Pancreas (tissue), 10 donors: Measurements from ENCODE around the gene DHX30. TPM values are rescaled to one million over a fixed set of nuclear protein-coding genes. Genes with fewer than 3 reads are reported as not detected.

Experiments
- ATAC-seq, 4 donors: fragments of 200-7000 bp; cut with Tn5 transposase; one replicate each; pipeline versions ENCODE4 v1.8.0 to v1.9.1; 2020; ENCODE audit warnings: mild to moderate bottlenecking in 4 of 4, moderate library complexity in 4 of 4
- DNase-seq, 6 donors: peaks; one replicate each; pipeline ENCODE4 v3.0.0-alpha.2; 2020
- FAIRE-seq: peaks from 2 replicates; lab custom pipeline; 2012; peaks lifted over from hg19 to GRCh38; lab: Jason Lieb, UNC
- H3K27ac ChIP-seq, 4 donors: fragments of 200-600 bp; sonication (generic); 1 replicate in 3 of 4; 2 replicates in 1 of 4; pipeline versions ENCODE4 v1.5.0 to v1.8.0; 2020
- H3K27me3 ChIP-seq, 4 donors: fragments of 200-600 bp; one replicate each; pipeline ENCODE4 v1.8.0; 2021
- H3K36me3 ChIP-seq, 3 donors: fragments of 200-600 bp; sonication (generic) in 1 of 3; one replicate each; pipeline versions ENCODE4 v1.5.0 to v1.8.0; 2020 to 2021
- H3K4me1 ChIP-seq, 3 donors: fragments of 200-600 bp; one replicate each; pipeline ENCODE4 v1.8.0; 2021
- H3K4me3 ChIP-seq, 4 donors: fragments of 200-600 bp; sonication (generic) in 2 of 4; one replicate each; pipeline versions ENCODE4 v1.5.0 to v1.8.0; 2020 to 2021
- H3K9me3 ChIP-seq, 4 donors: fragments of 200-600 bp; one replicate each; pipeline ENCODE4 v1.8.0; 2021
- WGBS, 2 donors: extraction: QIAGEN DNeasy Blood & Tissue Kit; methylation state at CpG; one replicate each; pipeline ENCODE4 v1.1.7; 2013; 5-methylcytosine and 5-hydroxymethylcytosine counted together
- intact Hi-C, 3 donors: fragments of 100-400 bp; cut with DNase I; formaldehyde crosslinking; loops; one replicate each; pipeline versions ENCODE4 v1.11.1 to v1.14.2; 2022
- polyA plus RNA-seq, 2 donors: library from polyadenylated mRNA; stranded (reverse); fragments of 200-250 nt; gene quantifications; one replicate each; pipeline ENCODE4 v1.2.3, GENCODE V29; 2013
- total RNA-seq, 6 donors: library from RNA; stranded (reverse); fragmentation: NEBNext Ultra II Directional in 4 of 6; extraction: Animal tissue kit (Norgen Biotek cat#: 25700) in 4 of 6; gene quantifications; one replicate each; pipeline versions ENCODE4 v1.2.1 to v1.2.4, GENCODE V29; 2021 to 2023
- TF ChIP-seq, protein P1 (sequence below), 4 donors: fragments of 200-600 bp; sonication (generic) in 3 of 4; IDR thresholded peaks; one replicate each; pipeline versions ENCODE4 v1.5.0 to v1.8.0; 2021; ENCODE audit warnings: antibody characterized with exemption in 4 of 4
- donor health status: healthy with polysubstance abuse.
- donor health status: DM: no; HTN: no; CAD: no; lungs with moderate emphysema.
- donor health status: DM: no; HTN: no; CAD: no.
- donor health status: control.
- donor health status: control.
- donor health status: Bipolar disorder and iron deficiency.
- donor health status: DM: yes; HTN: yes; CAD: no.
- donor health status: DM: no; HTN: no; CAD: no.
- donor health status: DM: no; HTN: no; CAD: no.
- donor health status: DM: yes; HTN: yes; CAD: no.

The DHX30 gene
- total and polyA plus RNA-seq, 8 donors: 19.7 to 53.8 (median 23.7) TPM

GRCh38 chr3:47870702-47871260 lies 67.8 kb downstream of the DHX30 start:
- 89 to 94% methylated on average over 12 of the region's 12 CpGs for WGBS, 2 donors

GRCh38 chr3:47871389-47871788 lies 68.5 kb downstream of the DHX30 start:
- FAIRE-seq (no peak), ATAC-seq (no peak), DNase-seq (no peak)
- peaks cover 0 to 6% (median 0%) of the 10 kb centered on the region in 3 donors for H3K4me1 ChIP-seq
- TF ChIP-seq, protein P1, sequence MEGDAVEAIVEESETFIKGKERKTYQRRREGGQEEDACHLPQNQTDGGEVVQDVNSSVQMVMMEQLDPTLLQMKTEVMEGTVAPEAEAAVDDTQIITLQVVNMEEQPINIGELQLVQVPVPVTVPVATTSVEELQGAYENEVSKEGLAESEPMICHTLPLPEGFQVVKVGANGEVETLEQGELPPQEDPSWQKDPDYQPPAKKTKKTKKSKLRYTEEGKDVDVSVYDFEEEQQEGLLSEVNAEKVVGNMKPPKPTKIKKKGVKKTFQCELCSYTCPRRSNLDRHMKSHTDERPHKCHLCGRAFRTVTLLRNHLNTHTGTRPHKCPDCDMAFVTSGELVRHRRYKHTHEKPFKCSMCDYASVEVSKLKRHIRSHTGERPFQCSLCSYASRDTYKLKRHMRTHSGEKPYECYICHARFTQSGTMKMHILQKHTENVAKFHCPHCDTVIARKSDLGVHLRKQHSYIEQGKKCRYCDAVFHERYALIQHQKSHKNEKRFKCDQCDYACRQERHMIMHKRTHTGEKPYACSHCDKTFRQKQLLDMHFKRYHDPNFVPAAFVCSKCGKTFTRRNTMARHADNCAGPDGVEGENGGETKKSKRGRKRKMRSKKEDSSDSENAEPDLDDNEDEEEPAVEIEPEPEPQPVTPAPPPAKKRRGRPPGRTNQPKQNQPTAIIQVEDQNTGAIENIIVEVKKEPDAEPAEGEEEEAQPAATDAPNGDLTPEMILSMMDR (IDR thresholded peaks at IDR 0.05): no peak
- intact Hi-C loops: no loop called here
- H3K36me3 ChIP-seq: peaks cover 3 to 55% (median 34%) of the 10 kb centered on the region in 3 donors
- no peaks in the 10 kb centered on the region for H3K27me3 ChIP-seq
- no peak overlapping the region for H3K4me3 ChIP-seq
- H3K9me3 ChIP-seq: no peaks in the 10 kb centered on the region
- H3K27ac ChIP-seq: no peak overlapping the region
- WGBS, 2 donors: 80 to 85% methylated on average over 2 of the region's 2 CpGs

More at GRCh38 chr3:47870702-47871260, 67.8 kb downstream of the DHX30 start:
- no peaks in the 10 kb centered on the region for H3K9me3 ChIP-seq
- DNase-seq (peak in 1 of 6 donors; percentile 46), ATAC-seq (no peak), FAIRE-seq (no peak)
- peaks cover 3 to 56% (median 34%) of the 10 kb centered on the region in 3 donors for H3K36me3 ChIP-seq
- H3K4me3 ChIP-seq: no peak overlapping the region
- H3K27ac ChIP-seq: no peak overlapping the region
- intact Hi-C loops: no loop called here
- H3K27me3 ChIP-seq: no peaks in the 10 kb centered on the region
- peaks cover 0 to 6% (median 0%) of the 10 kb centered on the region in 3 donors for H3K4me1 ChIP-seq
- TF ChIP-seq, protein P1 (IDR thresholded peaks at IDR 0.05): no peak

GRCh38 chr3:47872916-47873315 lies 70.0 kb downstream of the DHX30 start:
- peaks cover 3 to 41% (median 34%) of the 10 kb centered on the region in 3 donors for H3K36me3 ChIP-seq
- H3K4me3 ChIP-seq: no peak overlapping the region
- peaks cover 0 to 6% (median 0%) of the 10 kb centered on the region in 3 donors for H3K4me1 ChIP-seq
- WGBS, 2 donors: 83 to 85% methylated on average over 4 of the region's 4 CpGs
- intact Hi-C loops: no loop called here
- TF ChIP-seq, protein P1 (IDR thresholded peaks at IDR 0.05): no peak
- H3K27ac ChIP-seq: no peak overlapping the region
- ATAC-seq: no peak
- no peaks in the 10 kb centered on the region for H3K9me3 ChIP-seq
- DNase-seq: no peak
- no peak for FAIRE-seq
- no peaks in the 10 kb centered on the region for H3K27me3 ChIP-seq

GRCh38 chr3:47874438-47874837 lies 71.5 kb downstream of the DHX30 start:
- FAIRE-seq: no peak
- Histone ChIP-seq H3K27ac (no peak overlapping the region), H3K36me3 (peaks cover 0 to 26% (median 24%) of the 10 kb centered on the region in 3 donors)

More at GRCh38 chr3:47874438-47874837, 71.5 kb downstream of the DHX30 start:
- no peak for ATAC-seq
- intact Hi-C loops: no loop called here
- Histone ChIP-seq H3K4me3 (no peak overlapping the region), H3K27me3 (no peaks in the 10 kb centered on the region), H3K9me3 (no peaks in the 10 kb centered on the region), H3K4me1 (peaks cover 0 to 6% (median 0%) of the 10 kb centered on the region in 3 donors)
- TF ChIP-seq, protein P1 (IDR thresholded peaks at IDR 0.05): no peak
- WGBS, 2 donors: 98% methylated on average over 2 of the region's 2 CpGs
- no peak for DNase-seq
